Endothelial cell of umbilical vein (primary cell): ENCODE measurements around the gene NUP54.

Source experiments
- CTCF ChIP-seq, 2 donors: IDR thresholded peaks; 1 replicate in 1 of 2; 2 replicates in 1 of 2; pipeline ENCODE4 v1.5.1; 2011; ENCODE audit warnings: low read length in 2 of 2, mild to moderate bottlenecking in 2 of 2, moderate library complexity in 2 of 2, control low read depth in 1 of 2, inconsistent platforms in 1 of 2, low read depth in 1 of 2; ENCODE audit not compliant: insufficient read depth in 1 of 2; ENCODE audit errors: extremely low read depth in 1 of 2
- JUN ChIP-seq: IDR thresholded peaks from 2 replicates; pipeline ENCODE4 v1.6.1; 2011; ENCODE audit warnings: borderline replicate concordance, low read depth; ENCODE audit not compliant: insufficient read length, insufficient read depth

GRCh38 chr4:76072760-76073159 is 75.4 kb downstream of the NUP54 start:
- no peak for TF ChIP-seq CTCF (IDR thresholded peaks at IDR 0.05; ENCODE audit: extremely low read depth in 1 of 2, insufficient read depth in 1 of 2, low read depth in 1 of 2, low read length in 2 of 2)
- TF ChIP-seq JUN = no peak
